ENCODE measurements around the gene SPRTN. TPM values are rescaled to one million over a fixed set of nuclear protein-coding genes. Genes with fewer than 3 reads are reported as not detected.
"Not testable (repeated sequence)": the region's sequence is repeated elsewhere in the genome, so short reads cannot be mapped to it uniquely, and the experiment has no call there.

The SPRTN gene
- total RNA-seq, 1 donor from 2014 or later = 18.9 TPM

GRCh38 chr1:231335663-231336602 lies 2.2 kb upstream of the SPRTN start:
- intact Hi-C loops (cut with micrococcal nuclease) = loop anchor here (2.0 to 5.0 kb wide), 5 partner anchors 467 to 1994 kb away; partner anchors contain the start of genes C1orf198, CCSAP, COG2 and NTPCR

GRCh38 chr1:231337043-231337471 lies 1.0 kb upstream of the SPRTN start:
- intact Hi-C loops (cut with micrococcal nuclease) = loop anchor here (1.0 to 5.0 kb wide), 6 partner anchors 96 to 1995 kb away; partner anchors contain the start of genes C1orf198, CCSAP, COG2 and GNPAT

- intact Hi-C loops (cut with micrococcal nuclease) = loop anchor here (1.0 to 5.0 kb wide), 15 partner anchors 21 to 1995 kb away; partner anchors contain the start of genes C1orf198, CCSAP, COG2 and EGLN1
Measured at GRCh38 chr1:231337472-231338269, 422 bp upstream of the SPRTN start, which contains the start of gene EXOC8. Gene EXOC8, minus strand, starts transcription at chr1:231337852. Its CDS starts 107 bp downstream, at chr1:231337745.

GRCh38 chr1:231340328-231341013 lies 2.4 kb downstream of the SPRTN start:
- intact Hi-C loops (cut with micrococcal nuclease) = no loop called here

- intact Hi-C loops (cut with micrococcal nuclease) = no loop called here
Measured at GRCh38 chr1:231347961-231348360, 9.9 kb downstream of the SPRTN start.

- intact Hi-C loops (cut with micrococcal nuclease) = no loop called here
Measured at GRCh38 chr1:231348442-231348841, 10.3 kb downstream of the SPRTN start.

GRCh38 chr1:231348856-231349255 lies 10.8 kb downstream of the SPRTN start:
- intact Hi-C loops (cut with micrococcal nuclease) = not testable (repeated sequence)

GRCh38 chr1:231351816-231352215 lies 13.7 kb downstream of the SPRTN start:
- intact Hi-C loops (cut with micrococcal nuclease) = no loop called here

GRCh38 chr1:231353086-231353485 lies 15.0 kb downstream of the SPRTN start:
- intact Hi-C loops (cut with micrococcal nuclease) = no loop called here

GRCh38 chr1:231354330-231355020 lies 16.4 kb downstream of the SPRTN start:
- intact Hi-C loops (cut with micrococcal nuclease) = no loop called here

- intact Hi-C loops (cut with micrococcal nuclease) = no loop called here
Measured at GRCh38 chr1:231355171-231355570, 17.1 kb downstream of the SPRTN start.

GRCh38 chr1:231357187-231357772 lies 19.2 kb downstream of the SPRTN start:
- intact Hi-C loops (cut with micrococcal nuclease) = no loop called here

- intact Hi-C loops (cut with micrococcal nuclease) = loop anchor here (1.0 kb wide), 7 partner anchors 20 to 448 kb away; partner anchors contain the start of genes EGLN1, SPRTN and TSNAX
Measured at GRCh38 chr1:231357831-231358354, 19.8 kb downstream of the SPRTN start.

GRCh38 chr1:231359113-231359512 lies 21.0 kb downstream of the SPRTN start:
- intact Hi-C loops (cut with micrococcal nuclease) = no loop called here

- intact Hi-C loops (cut with micrococcal nuclease) = no loop called here
Measured at GRCh38 chr1:231362325-231362724, 24.2 kb downstream of the SPRTN start.

- intact Hi-C loops (cut with micrococcal nuclease) = no loop called here
Measured at GRCh38 chr1:231363624-231364023, 25.5 kb downstream of the SPRTN start.

GRCh38 chr1:231364192-231364591 lies 26.1 kb downstream of the SPRTN start:
- intact Hi-C loops (cut with micrococcal nuclease) = no loop called here

GRCh38 chr1:231369282-231369681 lies 31.2 kb downstream of the SPRTN start:
- intact Hi-C loops (cut with micrococcal nuclease) = no loop called here

- intact Hi-C loops (cut with micrococcal nuclease) = no loop called here
Measured at GRCh38 chr1:231372501-231372900, 34.4 kb downstream of the SPRTN start.

- intact Hi-C loops (cut with micrococcal nuclease) = no loop called here
Measured at GRCh38 chr1:231374394-231374793, 36.3 kb downstream of the SPRTN start.

All from T-helper 1 cell treated with Interleukin-12 subunit alpha and Interleukin-12 subunit beta and Interleukin-4 antibody, amounts not matched to agents 30 ng/mL and 1 ng/mL, for 36 hours (primary cell).